Measurements from ENCODE around the gene DDN.
A peak's percentile ranks its signal among the peaks of the same experiment; 100 is the strongest.

Gene DDN

GRCh38 chr12:48997719-48998496 is 1.3 kb downstream of the DDN start:
- peak overlapping the region; percentile 71 for H3K4me3 ChIP-seq (ENCODE audit: low read depth, low read length)
- no peak for TF ChIP-seq CTCF (IDR thresholded peaks at IDR 0.05; ENCODE audit: insufficient read depth, low read depth, low read length, missing control alignments)
- DNase-seq (ENCODE audit: low read depth), result peak; percentile 84

DNA sequence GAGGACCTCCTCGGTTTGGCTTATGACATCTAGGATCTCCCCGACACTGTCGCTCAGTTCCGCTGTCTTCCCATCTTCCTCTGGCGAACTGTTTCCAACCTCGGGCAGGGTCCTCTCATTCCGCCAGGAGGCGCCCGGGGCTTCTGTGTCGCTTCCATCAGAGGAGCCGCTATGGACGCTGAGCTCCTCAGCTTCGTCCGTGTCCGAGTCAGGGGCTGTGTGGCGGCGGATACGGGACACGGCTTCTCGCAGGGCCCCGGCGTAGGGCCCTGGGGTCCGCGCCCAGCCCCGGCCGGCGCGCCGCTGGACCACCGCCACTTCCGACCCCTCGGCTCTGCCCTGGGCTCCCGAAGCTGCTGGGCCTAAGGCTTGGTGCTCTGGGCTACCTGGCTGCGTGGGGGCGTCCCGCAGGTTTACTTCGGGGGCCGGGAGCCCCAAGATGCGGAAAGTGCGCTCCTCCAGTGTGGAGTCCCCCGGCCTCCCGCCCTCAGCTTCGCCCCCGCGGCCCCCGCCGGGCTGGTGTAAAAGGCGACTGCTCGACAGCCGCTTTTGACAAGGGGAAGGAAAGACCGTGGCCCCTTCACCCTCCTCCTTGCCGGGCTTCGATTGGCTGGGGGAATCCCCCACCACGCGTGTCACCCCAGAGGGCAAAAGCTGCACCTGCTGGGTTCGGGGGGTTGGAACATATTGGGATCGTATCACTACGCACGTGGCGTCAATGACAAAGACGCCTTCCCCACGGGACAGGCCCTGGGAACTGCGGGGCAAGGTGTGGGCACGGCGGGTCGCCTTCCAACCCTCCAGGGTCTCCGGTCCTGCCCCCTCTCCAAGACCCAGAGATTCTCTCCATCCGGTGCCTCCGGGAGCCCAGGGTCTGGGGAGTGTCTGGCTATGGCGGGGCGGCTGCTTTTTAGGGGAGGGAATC is 2.1 kb downstream of the DDN start:
- TF ChIP-seq CTCF (IDR thresholded peaks at IDR 0.05; ENCODE audit: insufficient read depth, low read depth, low read length, missing control alignments), result peak; percentile 81
- peak overlapping the region; percentile 71 for H3K4me3 ChIP-seq (ENCODE audit: low read depth, low read length)
- DNase-seq (ENCODE audit: low read depth), result peak; percentile 77

DNA sequence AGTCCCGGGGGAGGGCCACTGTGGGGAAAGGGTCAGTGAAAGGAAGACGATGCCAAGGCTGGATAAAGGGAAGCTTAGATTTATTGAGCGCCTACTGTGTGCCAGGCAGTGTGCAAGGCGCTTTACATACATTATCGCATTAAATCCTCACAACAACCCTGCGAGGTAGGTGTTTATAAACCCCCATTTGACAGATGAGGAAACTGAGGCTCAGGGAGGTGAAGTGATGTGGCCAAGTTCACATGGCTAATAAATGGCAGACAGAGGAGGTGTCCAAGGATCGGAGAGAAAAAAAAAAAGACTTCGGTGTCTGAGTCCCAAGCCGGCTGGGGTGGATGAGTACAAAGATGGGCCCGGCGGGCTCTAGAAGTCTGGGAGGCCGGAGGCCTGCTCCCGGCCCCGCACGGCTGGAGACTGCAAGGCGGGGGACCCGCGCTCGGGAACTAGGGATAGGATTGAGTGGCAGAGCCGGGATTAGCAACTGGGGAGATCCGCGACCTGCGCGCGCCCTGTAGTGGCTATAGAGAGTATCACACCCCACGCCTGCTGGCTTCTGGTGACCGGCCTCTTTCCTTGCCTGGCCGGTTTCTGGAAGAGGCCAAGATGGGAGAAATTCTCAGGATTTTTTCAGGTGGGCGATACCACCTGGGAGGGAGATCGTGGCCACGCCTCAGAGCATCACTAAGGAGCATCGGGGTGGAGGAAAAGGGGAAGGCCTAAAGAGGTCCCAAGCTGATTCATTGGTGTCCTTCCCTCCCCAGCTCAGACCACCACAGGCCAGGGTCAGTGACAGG is 3.9 kb downstream of the DDN start:
- peak; percentile 59 for DNase-seq (ENCODE audit: low read depth)
- peak; percentile 82 for TF ChIP-seq CTCF (IDR thresholded peaks at IDR 0.05; ENCODE audit: insufficient read depth, low read depth, low read length, missing control alignments)
- H3K4me3 ChIP-seq (ENCODE audit: low read depth, low read length), result no peak overlapping the region

DNA sequence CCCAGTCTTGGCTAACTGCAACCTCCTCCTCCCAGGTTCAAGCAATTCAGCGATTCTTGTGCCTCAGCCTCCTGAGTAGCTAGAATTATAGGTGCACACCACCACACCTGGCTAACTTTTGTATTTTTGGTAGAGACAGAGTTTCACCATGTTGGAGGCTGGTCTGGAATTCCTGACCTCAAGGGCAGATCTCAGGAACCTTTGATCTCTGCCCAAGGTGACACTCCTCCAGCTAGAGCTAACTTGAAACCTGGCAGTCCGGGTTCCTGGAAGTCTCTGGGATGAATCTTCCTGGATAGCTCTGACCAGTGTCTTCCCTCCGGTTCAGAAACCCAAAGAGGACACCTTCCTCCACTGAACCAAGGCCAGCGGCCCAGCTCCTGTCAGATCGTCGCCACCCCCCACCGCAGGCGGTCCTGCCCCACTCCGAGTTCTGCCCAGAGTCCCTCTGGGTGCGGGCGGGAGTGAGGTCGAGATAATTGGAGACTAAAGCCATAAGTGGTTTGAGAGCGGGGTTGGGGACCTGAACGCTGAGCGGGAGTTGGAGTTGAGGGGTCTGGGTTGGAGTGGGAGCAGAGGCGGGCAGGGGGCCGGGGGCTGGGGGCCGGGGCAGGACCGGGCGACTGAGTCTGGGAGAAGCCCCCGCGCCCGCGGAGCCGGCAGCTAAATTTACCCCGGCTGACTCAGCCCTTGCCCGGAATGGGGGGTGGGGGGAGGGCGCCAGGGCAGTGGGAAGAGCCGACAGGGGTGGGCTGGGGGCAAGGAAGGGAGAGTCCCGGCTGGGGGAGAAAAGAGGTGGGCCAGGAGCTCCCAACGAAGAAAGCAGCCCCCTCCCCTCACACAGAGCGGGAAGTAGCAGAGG is 4.7 kb downstream of the DDN start:
- DNase-seq (ENCODE audit: low read depth), result no peak
- H3K4me3 ChIP-seq (ENCODE audit: low read depth, low read length), result no peak overlapping the region
- no peak for TF ChIP-seq CTCF (IDR thresholded peaks at IDR 0.05; ENCODE audit: insufficient read depth, low read depth, low read length, missing control alignments)

GRCh38 chr12:48993787-48994186 is 5.4 kb downstream of the DDN start:
- no peak for DNase-seq (ENCODE audit: low read depth)
- no peak overlapping the region for H3K4me3 ChIP-seq (ENCODE audit: low read depth, low read length)
- no peak for TF ChIP-seq CTCF (IDR thresholded peaks at IDR 0.05; ENCODE audit: insufficient read depth, low read depth, low read length, missing control alignments)
